ENCODE results near the gene ACTL7B. TPM values are rescaled to one million over a fixed set of nuclear protein-coding genes. Genes with fewer than 3 reads are reported as not detected.

Gene ACTL7B
- total and polyA plus RNA-seq, 2 donors (not counting 1 experiment from before 2014, with no cell fraction given): 0.07 TPM; not detected in 1

DNA sequence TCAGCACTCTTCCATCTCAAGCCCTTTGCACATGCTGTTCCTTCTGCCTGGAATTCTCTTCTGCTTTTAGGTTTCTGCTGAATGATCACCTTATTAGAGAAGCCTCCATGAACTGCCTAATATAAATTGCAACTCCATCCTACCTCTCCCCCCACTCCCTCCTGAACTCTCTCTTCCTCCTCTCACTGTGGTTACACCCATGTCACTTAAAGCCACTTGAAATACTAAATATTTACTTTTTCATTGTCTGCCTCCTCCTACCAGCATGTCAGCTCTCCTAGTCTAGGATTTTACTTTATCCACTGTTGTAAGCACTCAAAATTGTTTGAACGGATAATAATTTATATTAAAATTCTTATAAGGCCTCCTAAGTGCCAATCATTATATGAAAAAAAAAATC lies 43.8 kb downstream of the ACTL7B start:
- no peaks in the 10 kb centered on the region for H3K9me3 ChIP-seq (ENCODE audit: control extremely low read depth in 1 of 3, control insufficient read depth in 2 of 3, insufficient read depth in 1 of 3, low read length in 2 of 3)
- H3K4me1 Mint-ChIP-seq: peaks cover 13% of the 10 kb centered on the region
- ChIA-PET POLR2A (no interaction called here), CTCF (no interaction called here)
- no peak overlapping the region for H3K27ac ChIP-seq (ENCODE audit: low read length in 2 of 2)
- no peaks in the 10 kb centered on the region for H3K9me3 Mint-ChIP-seq (ENCODE audit: insufficient read depth)
- TF ChIP-seq, protein P1, sequence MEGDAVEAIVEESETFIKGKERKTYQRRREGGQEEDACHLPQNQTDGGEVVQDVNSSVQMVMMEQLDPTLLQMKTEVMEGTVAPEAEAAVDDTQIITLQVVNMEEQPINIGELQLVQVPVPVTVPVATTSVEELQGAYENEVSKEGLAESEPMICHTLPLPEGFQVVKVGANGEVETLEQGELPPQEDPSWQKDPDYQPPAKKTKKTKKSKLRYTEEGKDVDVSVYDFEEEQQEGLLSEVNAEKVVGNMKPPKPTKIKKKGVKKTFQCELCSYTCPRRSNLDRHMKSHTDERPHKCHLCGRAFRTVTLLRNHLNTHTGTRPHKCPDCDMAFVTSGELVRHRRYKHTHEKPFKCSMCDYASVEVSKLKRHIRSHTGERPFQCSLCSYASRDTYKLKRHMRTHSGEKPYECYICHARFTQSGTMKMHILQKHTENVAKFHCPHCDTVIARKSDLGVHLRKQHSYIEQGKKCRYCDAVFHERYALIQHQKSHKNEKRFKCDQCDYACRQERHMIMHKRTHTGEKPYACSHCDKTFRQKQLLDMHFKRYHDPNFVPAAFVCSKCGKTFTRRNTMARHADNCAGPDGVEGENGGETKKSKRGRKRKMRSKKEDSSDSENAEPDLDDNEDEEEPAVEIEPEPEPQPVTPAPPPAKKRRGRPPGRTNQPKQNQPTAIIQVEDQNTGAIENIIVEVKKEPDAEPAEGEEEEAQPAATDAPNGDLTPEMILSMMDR (IDR thresholded peaks at IDR 0.05): no peak
- no peak for TF ChIP-seq EZH2 (IDR thresholded peaks at IDR 0.05; ENCODE audit: borderline replicate concordance, insufficient read depth, low read depth, low read length, poor library complexity, severe bottlenecking)
- H3K4me3 Mint-ChIP-seq: no peak overlapping the region
- peaks cover 7% of the 10 kb centered on the region for H3K27me3 Mint-ChIP-seq
- H3K4me2 ChIP-seq (replicated peaks; ENCODE audit: low read depth, low read length, poor library complexity, severe bottlenecking): no peak overlapping the region
- intact Hi-C loops (cut with micrococcal nuclease): no loop called here
- H3K36me3 ChIP-seq (replicated peaks in 1 of 2; ENCODE audit: control extremely low read depth in 1 of 2, control insufficient read depth in 1 of 2, extremely low read depth in 1 of 2, insufficient read depth in 2 of 2, low read length in 1 of 2): no peaks in the 10 kb centered on the region
- no CpG with 5 or more reads among the region's 1 CpG for WGBS (ENCODE audit: insufficient coverage)
- H2AFZ ChIP-seq (ENCODE audit: insufficient read depth, low read depth, low read length, poor library complexity, severe bottlenecking): no peak overlapping the region
- H3K27me3 ChIP-seq (replicated peaks in 1 of 4; ENCODE audit: control extremely low read depth in 1 of 4, control insufficient read depth in 3 of 4, insufficient read depth in 4 of 4, low read length in 3 of 4): no peaks in the 10 kb centered on the region
- H4K20me1 ChIP-seq (ENCODE audit: control insufficient read depth, insufficient read depth, low read length, poor library complexity, severe bottlenecking): no peaks in the 10 kb centered on the region
- peaks cover 11 to 14% of the 10 kb centered on the region in 2 donors for H3K4me1 ChIP-seq (ENCODE audit: control insufficient read depth in 2 of 2, insufficient read depth in 2 of 2, low read length in 2 of 2)
- H3K79me2 ChIP-seq (ENCODE audit: control insufficient read depth, insufficient read depth, low read length): no peaks in the 10 kb centered on the region
- no peak for DNase-seq
- no peak overlapping the region for H3K27ac Mint-ChIP-seq
- no peak for ATAC-seq (ENCODE audit: low read depth)
- no peak overlapping the region for H3K9ac ChIP-seq (ENCODE audit: low read length)
- H3K4me3 ChIP-seq (ENCODE audit: control extremely low read depth in 1 of 5, extremely low read depth in 1 of 5, insufficient read depth in 1 of 5, low read depth in 2 of 5, low read length in 4 of 5): no peak overlapping the region

DNA sequence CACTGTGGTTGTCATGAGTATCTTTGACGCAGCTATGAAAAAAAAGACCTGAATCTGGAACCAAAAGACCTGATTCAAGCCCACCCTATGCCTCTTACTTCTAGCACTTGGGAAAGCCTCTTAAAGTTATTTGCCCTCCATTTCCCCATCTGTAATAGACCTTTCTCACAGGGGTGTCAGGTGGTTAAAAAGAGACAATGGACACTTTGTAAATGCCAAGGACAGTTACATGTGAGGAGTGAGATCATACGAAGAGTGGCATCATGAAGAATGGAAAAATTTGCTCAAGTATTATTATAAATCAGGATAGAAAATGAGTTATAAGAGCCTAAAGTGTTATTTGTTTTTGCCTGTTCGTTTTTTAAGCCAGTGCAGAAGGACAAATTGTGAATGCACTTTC lies 46.5 kb downstream of the ACTL7B start:
- H3K4me1 Mint-ChIP-seq: no peaks in the 10 kb centered on the region
- Histone ChIP-seq H3K4me3 (ENCODE audit: control extremely low read depth in 1 of 5, extremely low read depth in 1 of 5, insufficient read depth in 1 of 5, low read depth in 2 of 5, low read length in 4 of 5) (no peak overlapping the region), H3K36me3 (replicated peaks in 1 of 2; ENCODE audit: control extremely low read depth in 1 of 2, control insufficient read depth in 1 of 2, extremely low read depth in 1 of 2, insufficient read depth in 2 of 2, low read length in 1 of 2) (no peaks in the 10 kb centered on the region), H3K27me3 (replicated peaks in 1 of 4; ENCODE audit: control extremely low read depth in 1 of 4, control insufficient read depth in 3 of 4, insufficient read depth in 4 of 4, low read length in 3 of 4) (no peaks in the 10 kb centered on the region), H3K9me3 (ENCODE audit: control extremely low read depth in 1 of 3, control insufficient read depth in 2 of 3, insufficient read depth in 1 of 3, low read length in 2 of 3) (no peaks in the 10 kb centered on the region), H4K20me1 (ENCODE audit: control insufficient read depth, insufficient read depth, low read length, poor library complexity, severe bottlenecking) (no peaks in the 10 kb centered on the region), H3K79me2 (ENCODE audit: control insufficient read depth, insufficient read depth, low read length) (no peaks in the 10 kb centered on the region), H3K9ac (ENCODE audit: low read length) (no peak overlapping the region), H3K27ac (ENCODE audit: low read length in 2 of 2) (no peak overlapping the region), H2AFZ (ENCODE audit: insufficient read depth, low read depth, low read length, poor library complexity, severe bottlenecking) (no peak overlapping the region), H3K4me2 (replicated peaks; ENCODE audit: low read depth, low read length, poor library complexity, severe bottlenecking) (no peak overlapping the region), H3K4me1 (ENCODE audit: control insufficient read depth in 2 of 2, insufficient read depth in 2 of 2, low read length in 2 of 2) (no peaks in the 10 kb centered on the region)
- DNase-seq (no peak), ATAC-seq (ENCODE audit: low read depth) (no peak)
- CTCF ChIA-PET: no interaction called here
- H3K27ac Mint-ChIP-seq: no peak overlapping the region
- peaks cover 10% of the 10 kb centered on the region for H3K27me3 Mint-ChIP-seq
- 83% methylated on average over 2 of the region's 3 CpGs for WGBS (ENCODE audit: insufficient coverage)
- no peak overlapping the region for H3K4me3 Mint-ChIP-seq
- intact Hi-C loops (cut with micrococcal nuclease): no loop called here
- POLR2A ChIA-PET: no interaction called here
- TF ChIP-seq EZH2 (IDR thresholded peaks at IDR 0.05; ENCODE audit: borderline replicate concordance, insufficient read depth, low read depth, low read length, poor library complexity, severe bottlenecking): no peak
- TF ChIP-seq, protein P1 (IDR thresholded peaks at IDR 0.05): no peak
- H3K9me3 Mint-ChIP-seq (ENCODE audit: insufficient read depth): no peaks in the 10 kb centered on the region

Small RNAs within 50 kb of the gene (small RNA-seq; reads per million reads assigned to genes)
- gene AL359692.1 (ENCODE audit: insufficient read length, low read depth, low replicate concordance): not detected

Other genes with a start within 250 kb of the ACTL7B start
- gene ACTL7A, start 6.3 kb upstream of the ACTL7B start, total RNA-seq: not detected in 2 replicates
- gene ACTL7A, start 6.3 kb upstream of the ACTL7B start, polyA plus RNA-seq: not detected in 2 replicates
- 25.8 and 29.4 TPM in 2 replicates for gene ELP1, start 78.1 kb upstream of the ACTL7B start, total RNA-seq
- gene ELP1, start 78.1 kb upstream of the ACTL7B start, polyA plus RNA-seq: 20.8 and 28.4 TPM in 2 replicates
- gene ABITRAM, start 78.4 kb upstream of the ACTL7B start, total RNA-seq: 5.0 and 8.3 TPM in 2 replicates
- gene ABITRAM, start 78.4 kb upstream of the ACTL7B start, polyA plus RNA-seq: 5.2 and 6.6 TPM in 2 replicates
- 1.5 and 2.3 TPM in 2 replicates for gene CTNNAL1, start 157.5 kb upstream of the ACTL7B start, total RNA-seq
- gene CTNNAL1, start 157.5 kb upstream of the ACTL7B start, polyA plus RNA-seq: 0.04 and 0.35 TPM in 2 replicates

Measured in B cell (primary cell).